GM12801 (cell line): Measurements from ENCODE around the gene VIPR2.

Source experiments
- CTCF ChIP-seq: IDR thresholded peaks from one replicate; pipeline ENCODE4 v1.5.1; 2011; ENCODE audit warnings: control low read depth; ENCODE audit not compliant: insufficient read length; ENCODE audit errors: extremely low read depth

Gene VIPR2

GRCh38 chr7:159153511-159153910 lies 8.8 kb upstream of the VIPR2 start:
- TF ChIP-seq CTCF: no peak

- no peak for TF ChIP-seq CTCF
Observed at GRCh38 chr7:159152816-159153215, 8.1 kb upstream of the VIPR2 start.

- TF ChIP-seq CTCF: no peak
Observed at GRCh38 chr7:159151231-159151630, 6.6 kb upstream of the VIPR2 start.

GRCh38 chr7:159149488-159149887 lies 4.8 kb upstream of the VIPR2 start:
- no peak for TF ChIP-seq CTCF

GRCh38 chr7:159148430-159149395 lies 4.0 kb upstream of the VIPR2 start:
- TF ChIP-seq CTCF: no peak

- no peak for TF ChIP-seq CTCF
Observed at GRCh38 chr7:159147687-159148086, 3.0 kb upstream of the VIPR2 start.

- no peak for TF ChIP-seq CTCF
Observed at GRCh38 chr7:159147246-159147645, 2.6 kb upstream of the VIPR2 start.
